Measurements from ENCODE around the gene ERC2.

- no peak for TF ChIP-seq POLR2A (IDR thresholded peaks at IDR 0.05)
- TF ChIP-seq, protein P1, sequence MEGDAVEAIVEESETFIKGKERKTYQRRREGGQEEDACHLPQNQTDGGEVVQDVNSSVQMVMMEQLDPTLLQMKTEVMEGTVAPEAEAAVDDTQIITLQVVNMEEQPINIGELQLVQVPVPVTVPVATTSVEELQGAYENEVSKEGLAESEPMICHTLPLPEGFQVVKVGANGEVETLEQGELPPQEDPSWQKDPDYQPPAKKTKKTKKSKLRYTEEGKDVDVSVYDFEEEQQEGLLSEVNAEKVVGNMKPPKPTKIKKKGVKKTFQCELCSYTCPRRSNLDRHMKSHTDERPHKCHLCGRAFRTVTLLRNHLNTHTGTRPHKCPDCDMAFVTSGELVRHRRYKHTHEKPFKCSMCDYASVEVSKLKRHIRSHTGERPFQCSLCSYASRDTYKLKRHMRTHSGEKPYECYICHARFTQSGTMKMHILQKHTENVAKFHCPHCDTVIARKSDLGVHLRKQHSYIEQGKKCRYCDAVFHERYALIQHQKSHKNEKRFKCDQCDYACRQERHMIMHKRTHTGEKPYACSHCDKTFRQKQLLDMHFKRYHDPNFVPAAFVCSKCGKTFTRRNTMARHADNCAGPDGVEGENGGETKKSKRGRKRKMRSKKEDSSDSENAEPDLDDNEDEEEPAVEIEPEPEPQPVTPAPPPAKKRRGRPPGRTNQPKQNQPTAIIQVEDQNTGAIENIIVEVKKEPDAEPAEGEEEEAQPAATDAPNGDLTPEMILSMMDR (IDR thresholded peaks at IDR 0.05), result no peak
- no peak for TF ChIP-seq POLR2AphosphoS5 (IDR thresholded peaks at IDR 0.05)
- TF ChIP-seq EP300 (IDR thresholded peaks at IDR 0.05), result no peak
Observed at GRCh38 chr3:55882006-55882405, 586.3 kb downstream of the ERC2 start.

Data from upper lobe of left lung (tissue), 4 donors.